Brain microvascular endothelial cell (primary cell): ENCODE measurements around the gene BICRA.

Experiments
- DNase-seq: peaks from one replicate; pipeline ENCODE4 v3.0.0-alpha.2; 2020
- H3K27ac ChIP-seq: fragments of 250-450 bp; sonication (Bioruptor Pico); 2 replicates; pipeline ENCODE4 v1.5.1; 2020; ENCODE audit warnings: mild to moderate bottlenecking, moderate library complexity
- H3K27me3 ChIP-seq: fragments of 250-450 bp; sonication (Bioruptor Pico); replicated peaks from 2 replicates; pipeline ENCODE4 v1.5.1; 2020; ENCODE audit warnings: mild to moderate bottlenecking
- H3K36me3 ChIP-seq: fragments of 250-450 bp; sonication (Bioruptor Pico); replicated peaks from 2 replicates; pipeline ENCODE4 v1.5.1; 2020; ENCODE audit warnings: mild to moderate bottlenecking
- H3K4me3 ChIP-seq: 2 replicates; pipeline ENCODE4 v1.5.1; 2011; ENCODE audit warnings: low read depth, mild to moderate bottlenecking, control low read depth, low read length, moderate library complexity
- in situ Hi-C: cut with HindIII; loops from 2 replicates; pipeline ENCODE4 v1.10.0; 2017; ENCODE audit warnings: low sequenced_read_pairs, low pct_ligation_motif_present
- TF ChIP-seq, protein P1 (sequence below): IDR thresholded peaks from 2 replicates; pipeline ENCODE4 v1.5.1; 2011; ENCODE audit warnings: low read depth, mild to moderate bottlenecking, moderate library complexity, low read length, control low read depth, inconsistent platforms; ENCODE audit errors: missing control alignments

The BICRA gene

DNA sequence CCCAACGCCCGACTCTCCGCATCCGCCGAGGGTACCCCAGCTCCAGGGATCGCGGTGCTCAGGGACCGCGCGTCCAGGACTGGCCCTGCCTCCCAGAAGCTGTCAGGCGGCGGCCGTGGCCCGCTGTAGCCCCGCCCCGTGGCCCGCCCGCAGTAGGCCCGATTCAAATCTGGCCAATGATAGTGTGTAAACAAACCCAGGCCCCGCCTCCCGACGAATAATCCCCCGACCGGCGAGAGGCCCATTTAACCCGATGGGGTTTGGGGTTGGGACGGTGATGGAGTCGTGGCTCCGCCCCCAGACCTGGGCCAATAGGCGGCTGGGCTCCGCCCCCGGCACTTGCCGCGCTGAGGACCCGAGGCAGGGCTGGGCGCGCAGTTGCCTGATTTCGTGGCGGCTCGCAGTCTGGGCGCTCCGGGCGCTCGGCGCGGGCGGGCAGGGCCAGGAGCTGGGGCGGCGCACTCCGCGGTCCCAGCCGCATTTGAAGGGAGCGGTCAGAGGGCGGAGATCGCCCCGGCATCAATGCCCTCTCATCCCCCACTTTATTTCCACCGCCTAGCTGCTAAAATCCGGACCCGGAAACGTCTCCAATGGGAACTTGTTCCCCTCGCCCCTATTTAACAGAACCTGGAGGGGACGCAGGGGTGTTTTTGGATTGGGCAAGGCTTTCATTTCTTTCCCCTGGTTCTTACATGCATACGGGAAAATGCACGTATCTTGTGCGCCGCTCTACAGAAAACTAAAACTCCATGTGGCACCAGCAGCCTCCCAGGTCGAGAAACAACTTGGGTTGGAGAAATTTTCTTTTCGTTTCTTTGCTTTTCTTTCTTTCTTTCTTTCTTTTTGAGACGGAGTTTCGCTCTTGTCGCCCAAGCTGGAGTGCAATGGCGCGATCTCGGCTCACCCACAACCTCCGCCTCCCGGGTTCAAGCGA, 8.4 kb upstream of the BICRA start:
- TF ChIP-seq, protein P1, sequence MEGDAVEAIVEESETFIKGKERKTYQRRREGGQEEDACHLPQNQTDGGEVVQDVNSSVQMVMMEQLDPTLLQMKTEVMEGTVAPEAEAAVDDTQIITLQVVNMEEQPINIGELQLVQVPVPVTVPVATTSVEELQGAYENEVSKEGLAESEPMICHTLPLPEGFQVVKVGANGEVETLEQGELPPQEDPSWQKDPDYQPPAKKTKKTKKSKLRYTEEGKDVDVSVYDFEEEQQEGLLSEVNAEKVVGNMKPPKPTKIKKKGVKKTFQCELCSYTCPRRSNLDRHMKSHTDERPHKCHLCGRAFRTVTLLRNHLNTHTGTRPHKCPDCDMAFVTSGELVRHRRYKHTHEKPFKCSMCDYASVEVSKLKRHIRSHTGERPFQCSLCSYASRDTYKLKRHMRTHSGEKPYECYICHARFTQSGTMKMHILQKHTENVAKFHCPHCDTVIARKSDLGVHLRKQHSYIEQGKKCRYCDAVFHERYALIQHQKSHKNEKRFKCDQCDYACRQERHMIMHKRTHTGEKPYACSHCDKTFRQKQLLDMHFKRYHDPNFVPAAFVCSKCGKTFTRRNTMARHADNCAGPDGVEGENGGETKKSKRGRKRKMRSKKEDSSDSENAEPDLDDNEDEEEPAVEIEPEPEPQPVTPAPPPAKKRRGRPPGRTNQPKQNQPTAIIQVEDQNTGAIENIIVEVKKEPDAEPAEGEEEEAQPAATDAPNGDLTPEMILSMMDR: no peak
- H3K27ac ChIP-seq: peak overlapping the region; percentile 67
- H3K27me3 ChIP-seq: no peaks in the 10 kb centered on the region
- in situ Hi-C loops: no loop called here
- peak; percentile 99 for DNase-seq
- H3K36me3 ChIP-seq: no peaks in the 10 kb centered on the region
- H3K4me3 ChIP-seq: peak overlapping the region; percentile 62

DNA sequence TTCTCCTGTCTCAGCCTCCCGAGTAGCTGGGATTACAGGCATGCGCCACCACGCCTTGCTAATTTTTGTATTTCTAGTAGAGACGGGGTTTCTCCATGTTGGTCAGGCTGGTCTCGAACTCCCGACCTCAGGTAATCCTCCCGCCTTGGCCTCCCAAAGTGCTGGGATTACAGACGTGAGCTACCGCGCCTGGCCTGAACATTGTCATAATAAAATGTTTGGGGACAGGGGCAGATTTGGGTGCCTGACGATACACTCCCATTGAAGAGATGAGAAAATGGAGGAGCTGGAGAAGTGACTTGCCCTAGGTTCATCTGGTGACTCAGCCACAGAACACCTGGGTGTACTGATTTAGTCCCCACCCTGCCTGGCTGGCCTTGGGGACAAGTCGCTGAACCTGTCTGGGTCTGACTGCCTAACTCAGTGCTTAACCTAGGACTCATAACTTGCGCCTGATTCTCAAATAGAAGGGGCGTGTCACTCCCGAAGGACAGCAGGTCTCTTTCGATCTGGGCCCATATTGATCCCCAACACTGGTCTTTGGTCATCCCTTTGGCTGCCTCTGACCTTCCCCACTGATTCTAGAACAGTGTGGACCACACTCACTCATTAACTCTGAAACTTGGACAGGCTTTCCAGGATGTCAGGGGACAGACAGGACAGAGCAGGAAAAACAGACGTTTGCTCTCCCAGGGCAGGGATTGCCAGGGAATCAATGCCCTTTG, 7.6 kb upstream of the BICRA start:
- DNase-seq: no peak
- no peak overlapping the region for H3K27ac ChIP-seq
- TF ChIP-seq, protein P1: no peak
- peak overlapping the region; percentile 62 for H3K4me3 ChIP-seq
- no peaks in the 10 kb centered on the region for H3K27me3 ChIP-seq
- in situ Hi-C loops: no loop called here
- no peaks in the 10 kb centered on the region for H3K36me3 ChIP-seq

DNA sequence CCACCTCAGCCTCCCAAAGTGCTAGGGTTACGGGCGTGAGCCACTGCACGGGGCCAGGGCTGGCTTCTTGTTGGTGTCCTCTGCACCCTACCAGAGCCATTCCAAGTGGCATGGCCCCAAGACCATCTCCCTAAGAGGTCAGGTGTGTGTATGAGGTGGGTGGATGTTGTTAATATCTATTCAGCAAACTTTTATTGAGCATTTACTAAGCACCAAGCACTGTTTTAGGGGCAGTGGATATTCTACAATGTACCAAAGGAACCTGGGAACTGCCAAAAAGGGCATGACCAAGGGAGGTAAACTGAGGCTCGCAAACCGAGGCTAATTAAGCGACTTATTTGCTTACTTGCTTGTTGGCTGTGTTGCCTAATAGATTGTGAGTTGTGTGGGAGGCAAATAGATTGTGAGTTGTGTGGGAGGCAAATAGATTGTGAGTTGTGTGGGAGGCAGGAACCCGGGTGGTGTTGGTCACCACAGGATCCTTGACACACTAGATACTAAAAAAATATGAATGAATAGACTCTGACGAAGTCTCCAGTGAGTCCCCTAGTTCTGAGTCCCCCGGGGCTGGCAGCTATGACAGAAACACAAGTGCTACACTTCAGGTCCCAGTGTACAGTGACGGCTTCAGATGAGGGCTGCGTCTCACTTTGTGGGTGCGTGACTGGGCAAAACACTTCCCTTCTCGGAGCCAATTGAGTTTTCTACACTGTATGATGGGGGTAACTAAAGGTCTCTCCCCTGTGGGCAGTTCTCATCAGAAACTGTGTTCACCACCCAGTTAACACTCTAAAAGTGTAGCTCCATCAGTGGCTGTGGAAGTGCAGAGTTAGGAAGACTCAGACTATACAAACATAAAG, 5.0 kb upstream of the BICRA start:
- DNase-seq: no peak
- in situ Hi-C loops: no loop called here

DNA sequence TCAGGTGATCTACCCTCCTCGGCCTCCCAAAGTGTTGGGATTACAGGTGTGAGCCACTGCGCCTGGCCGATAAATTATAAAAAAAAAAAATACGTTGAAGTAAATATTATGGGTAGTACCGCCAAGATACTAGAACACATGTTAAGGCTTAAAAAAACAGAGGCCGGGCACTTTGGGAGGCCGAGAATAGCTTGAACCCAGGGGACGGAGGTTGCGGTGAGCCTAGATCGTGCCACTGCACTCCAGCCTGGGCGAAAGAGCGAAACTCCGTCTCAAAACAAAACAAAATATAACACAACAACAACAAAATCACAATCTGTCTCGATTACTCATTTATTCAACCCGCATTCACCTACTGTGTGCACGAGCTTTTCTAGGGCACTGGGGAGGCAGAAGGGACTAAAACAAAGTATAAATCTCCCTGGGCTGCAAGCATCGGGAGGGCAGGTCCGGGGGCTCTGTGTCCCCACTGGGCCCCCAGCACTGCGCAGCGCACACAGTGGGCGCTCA, 1.3 kb upstream of the BICRA start:
- no peak for DNase-seq
- peak overlapping the region; percentile 86 for H3K4me3 ChIP-seq
- H3K27ac ChIP-seq: peak overlapping the region; percentile 98
- TF ChIP-seq, protein P1: no peak
- in situ Hi-C loops: no loop called here
- H3K36me3 ChIP-seq: peaks cover 3% of the 10 kb centered on the region
- H3K27me3 ChIP-seq: no peaks in the 10 kb centered on the region

More for the DNA sequence above, 5.0 kb upstream of the BICRA start:
- no peak overlapping the region for H3K27ac ChIP-seq
- TF ChIP-seq, protein P1: no peak
- no peak overlapping the region for H3K4me3 ChIP-seq
- no peaks in the 10 kb centered on the region for H3K27me3 ChIP-seq
- no peaks in the 10 kb centered on the region for H3K36me3 ChIP-seq
